AG08396 (cell line): ENCODE measurements around the gene MFSD11.
"Not testable (repeated sequence)": the region's sequence is repeated elsewhere in the genome, so short reads cannot be mapped to it uniquely, and the experiment has no call there.

Experiments used
- DNase-seq: peaks from one replicate; pipeline ENCODE4 v3.0.0; 2012; ENCODE audit warnings: low spot score, mixed read lengths

The MFSD11 gene

GRCh38 chr17:76726776-76727718, 10.9 kb upstream of the MFSD11 start, which contains the start of gene METTL23:
Gene METTL23 (plus strand): TSS chr17:76726839. CDS start chr17:76729711, 2,872 bp downstream.
- peak; percentile 85 for DNase-seq

DNA sequence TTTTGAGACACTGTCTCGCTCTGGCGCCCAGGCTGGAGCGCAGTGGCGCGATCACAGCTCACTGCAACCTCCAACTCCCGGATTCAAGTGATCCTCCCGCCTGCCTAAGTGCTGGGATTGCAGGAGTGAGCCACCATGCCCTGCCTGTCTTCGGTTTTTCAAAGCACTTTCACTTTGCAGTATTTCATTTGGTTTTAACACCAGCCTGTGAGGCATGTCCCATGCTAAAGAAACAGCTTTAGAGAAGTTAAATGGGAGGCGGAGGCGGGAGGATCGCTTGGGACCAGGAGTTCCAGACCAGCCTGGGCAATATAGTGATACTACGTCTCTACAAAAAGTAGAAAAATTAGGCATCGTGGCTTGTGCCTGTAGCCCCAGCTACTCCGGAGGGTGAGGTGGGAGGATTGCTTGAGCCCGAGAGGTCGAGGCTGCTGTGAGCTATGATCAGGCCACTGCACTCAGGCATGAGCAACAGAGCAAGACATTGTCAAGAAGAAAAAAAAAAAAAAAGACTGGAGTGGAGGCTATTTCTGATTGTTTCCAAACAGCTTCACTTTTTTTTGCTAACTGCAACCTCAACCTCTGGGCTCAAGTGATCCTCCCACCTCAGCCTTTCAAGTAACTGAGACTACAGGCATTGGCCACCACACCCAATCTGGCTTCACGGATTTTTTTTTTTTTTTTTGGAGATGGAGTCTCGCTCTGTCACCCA, 10.0 kb upstream of the MFSD11 start:
- DNase-seq: no peak

- DNase-seq: not testable (repeated sequence)
These were observed 5.9 kb upstream of the MFSD11 start for GRCh38 chr17:76731800-76732733.

DNA sequence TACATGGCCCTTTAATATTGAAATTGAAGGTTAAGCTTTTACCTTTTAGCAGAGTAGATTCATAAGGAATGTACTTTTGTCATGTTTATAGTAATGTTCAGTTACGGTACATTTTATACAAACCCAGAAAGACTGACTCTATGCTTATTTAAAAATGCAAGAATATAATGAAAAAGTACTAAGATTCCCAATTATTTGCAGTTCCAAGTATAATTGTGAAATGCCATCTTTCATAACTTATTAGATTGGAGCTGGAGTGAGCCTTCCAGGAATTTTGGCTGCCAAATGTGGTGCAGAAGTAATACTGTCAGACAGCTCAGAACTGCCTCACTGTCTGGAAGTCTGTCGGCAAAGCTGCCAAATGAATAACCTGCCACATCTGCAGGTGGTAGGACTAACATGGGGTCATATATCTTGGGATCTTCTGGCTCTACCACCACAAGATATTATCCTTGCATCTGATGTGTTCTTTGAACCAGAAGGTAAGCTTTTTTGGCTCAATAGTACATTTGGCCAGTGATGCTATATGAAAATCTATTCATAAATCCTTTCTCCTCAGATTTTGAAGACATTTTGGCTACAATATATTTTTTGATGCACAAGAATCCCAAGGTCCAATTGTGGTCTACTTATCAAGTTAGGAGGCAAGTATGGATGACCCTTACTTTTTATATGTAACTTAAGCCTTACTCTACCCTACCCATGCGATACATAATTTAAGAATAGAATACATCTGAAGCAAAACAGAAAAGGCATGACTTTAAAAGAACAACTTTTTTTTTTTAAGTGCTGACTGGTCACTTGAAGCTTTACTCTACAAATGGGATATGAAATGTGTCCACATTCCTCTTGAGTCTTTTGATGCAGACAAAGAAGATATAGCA, 4.9 kb upstream of the MFSD11 start:
- DNase-seq: no peak

DNA sequence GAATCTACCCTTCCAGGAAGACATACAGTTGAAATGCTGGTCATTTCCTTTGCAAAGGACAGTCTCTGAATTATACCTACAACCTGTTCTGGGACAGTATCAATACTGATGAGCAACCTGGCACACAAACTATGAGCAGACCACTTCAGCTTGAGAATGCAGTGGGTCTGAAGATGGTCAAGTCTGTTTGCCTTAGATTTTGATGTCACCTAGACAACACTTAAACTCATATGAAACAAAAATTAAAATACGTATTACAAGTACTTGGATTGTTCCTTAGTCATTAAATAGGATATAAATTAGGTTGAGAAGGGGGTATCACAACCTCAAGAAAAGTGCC, 4.3 kb upstream of the MFSD11 start:
- DNase-seq: no peak

- DNase-seq: no peak
These were observed 3.7 kb upstream of the MFSD11 start for GRCh38 chr17:76734080-76734840.

- no peak for DNase-seq
These were observed 2.9 kb upstream of the MFSD11 start for GRCh38 chr17:76735006-76735405.

DNA sequence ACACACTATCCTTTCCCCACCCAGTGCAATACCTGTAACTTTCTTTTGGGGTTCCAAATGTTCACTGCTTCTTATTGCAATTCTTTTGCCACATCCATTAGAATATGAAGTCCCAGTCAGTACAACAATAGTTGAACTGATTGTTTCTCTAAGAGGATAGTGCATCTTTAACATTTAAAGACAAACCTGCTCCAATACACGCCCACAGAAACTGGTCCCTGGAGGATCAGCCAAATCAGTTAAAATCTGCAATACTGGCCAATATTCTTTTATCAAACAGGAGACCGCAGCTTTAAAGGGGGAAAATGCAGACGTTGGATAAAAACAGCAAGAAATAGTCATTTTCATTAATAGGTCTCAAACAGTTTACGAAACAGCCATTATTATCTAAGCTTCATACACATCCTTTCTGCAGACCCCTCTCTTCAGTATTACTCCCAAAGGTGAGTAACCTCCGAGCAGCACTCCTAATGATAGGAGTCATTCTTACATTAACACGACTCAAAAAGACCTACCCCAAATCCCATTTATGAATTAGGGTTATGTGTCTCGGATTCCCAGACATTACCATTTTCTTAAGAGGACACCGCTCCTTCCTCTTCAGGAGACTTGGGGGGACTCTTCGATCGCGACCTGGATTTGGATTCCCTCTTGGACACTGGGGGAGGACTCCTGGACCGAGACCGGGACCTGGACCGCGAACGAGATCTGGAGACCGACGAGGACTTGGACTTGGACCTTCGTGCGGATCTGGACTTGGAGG, 2.2 kb upstream of the MFSD11 start:
- no peak for DNase-seq

DNA sequence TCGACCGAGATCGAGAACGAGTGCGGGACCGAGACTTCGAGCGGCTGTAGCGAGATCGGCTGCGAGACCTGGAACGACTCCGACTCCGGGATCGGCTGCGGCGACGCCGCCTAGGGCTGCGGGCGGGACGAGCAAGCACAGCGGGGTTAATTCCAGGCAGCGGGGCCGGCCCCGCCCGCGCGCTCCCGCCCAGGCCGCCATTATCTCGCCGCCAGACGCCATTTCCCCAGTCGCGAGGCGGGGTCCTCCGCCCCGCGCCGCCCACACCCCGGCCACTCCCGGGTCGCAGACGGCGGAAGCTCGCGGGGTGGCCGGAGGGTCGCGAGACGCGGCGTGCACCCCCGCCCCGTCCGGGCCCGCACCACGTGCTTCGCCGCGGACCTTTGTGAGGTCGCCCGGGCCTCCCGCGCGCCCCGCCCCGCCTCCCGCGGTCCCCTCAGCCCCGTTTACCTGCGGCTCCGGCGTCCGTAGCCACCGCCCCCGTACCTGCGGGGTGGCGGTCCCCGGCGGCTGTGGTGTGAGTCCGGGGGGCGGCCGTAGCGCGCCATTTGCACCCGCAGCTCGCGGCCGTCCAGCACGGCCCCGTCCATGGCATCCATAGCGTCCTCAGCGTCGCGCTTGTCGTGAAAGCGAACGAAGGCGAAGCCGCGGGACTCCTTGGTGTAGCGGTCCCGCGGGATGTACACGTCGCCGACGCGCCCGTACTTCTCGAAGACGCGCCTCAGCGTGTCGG, 1.4 kb upstream of the MFSD11 start:
- peak; percentile 81 for DNase-seq

DNA sequence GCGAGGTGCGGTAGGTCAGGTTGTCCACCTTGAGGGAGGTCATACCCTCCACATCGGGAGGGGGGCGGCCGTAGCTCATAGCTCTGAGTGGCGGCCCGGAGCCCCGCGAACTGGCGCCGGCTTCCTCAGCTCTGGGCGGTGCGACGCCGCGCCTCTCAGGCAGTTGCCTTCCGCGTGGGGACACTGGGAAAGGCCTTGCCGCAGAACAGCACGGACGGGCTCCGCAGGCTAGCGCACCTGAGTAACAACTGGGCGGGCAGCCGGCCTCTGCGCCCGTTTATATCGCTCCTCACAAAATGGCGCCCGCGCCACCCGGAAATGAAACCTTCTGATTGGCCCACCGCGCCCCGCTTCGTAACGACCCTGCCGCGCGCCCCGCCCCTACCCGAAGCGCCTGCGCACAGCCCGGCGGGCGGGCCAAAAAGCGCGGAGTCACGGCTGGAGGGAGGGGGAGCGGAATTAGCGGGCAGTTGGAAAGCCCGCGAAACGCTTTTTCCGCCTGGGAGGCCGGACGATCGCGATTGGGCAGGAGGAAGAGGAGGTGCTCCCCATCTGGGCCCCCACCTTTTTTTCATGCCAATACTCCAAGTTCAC, 740 bp upstream of the MFSD11 start, which contains the start of gene SRSF2:
SRSF2 (minus strand) TSS at position 250 of the 594 bp plus-strand sequence; CDS start at position 79, 171 bp downstream.
- peak; percentile 99 for DNase-seq

DNA sequence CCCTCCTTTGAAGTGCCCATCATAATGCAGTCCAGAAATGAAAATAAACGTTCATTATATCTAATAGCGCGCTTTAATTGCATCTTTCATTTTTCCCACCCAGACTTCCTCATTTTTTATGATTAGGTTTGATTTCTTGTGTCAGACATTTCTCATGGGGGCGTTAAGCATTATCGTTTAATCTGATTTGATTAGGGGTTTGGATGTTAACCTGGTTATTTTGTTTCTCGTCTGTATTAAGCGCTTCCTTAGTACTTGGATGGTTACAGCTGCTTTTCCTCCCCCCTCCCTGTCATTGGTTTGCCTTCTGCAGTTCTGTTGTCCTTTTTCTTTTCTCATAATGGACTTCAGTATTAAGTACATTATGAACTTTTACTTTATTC, 540 bp downstream of the MFSD11 start:
- DNase-seq: no peak

- DNase-seq: not testable (repeated sequence)
These were observed 1.7 kb downstream of the MFSD11 start for GRCh38 chr17:76739568-76740115.

GRCh38 chr17:76740329-76741118, 2.6 kb downstream of the MFSD11 start:
- peak; percentile 57 for DNase-seq

GRCh38 chr17:76742958-76743357, 5.0 kb downstream of the MFSD11 start:
- no peak for DNase-seq

DNA sequence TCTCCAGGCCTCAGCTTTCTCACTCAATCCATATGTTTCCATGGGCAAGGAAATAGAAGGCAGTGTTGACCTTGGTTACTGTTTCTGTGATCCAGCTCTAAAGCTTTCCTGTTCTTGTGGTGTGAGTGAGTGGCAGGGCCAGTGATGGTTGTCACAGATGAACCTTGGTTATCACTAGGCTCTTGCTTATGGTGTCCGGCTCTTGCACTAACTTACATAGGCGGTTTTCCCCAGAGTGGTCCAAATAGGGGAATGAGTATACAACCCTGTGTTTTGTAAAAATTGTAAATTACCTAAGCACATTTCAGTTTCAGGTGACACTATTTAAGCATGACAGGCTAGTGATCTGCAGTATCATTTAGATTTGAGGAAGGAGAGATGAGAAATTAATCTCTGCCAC, 6.8 kb downstream of the MFSD11 start:
- no peak for DNase-seq

- DNase-seq: not testable (repeated sequence)
These were observed 7.9 kb downstream of the MFSD11 start for GRCh38 chr17:76745785-76746184.

DNA sequence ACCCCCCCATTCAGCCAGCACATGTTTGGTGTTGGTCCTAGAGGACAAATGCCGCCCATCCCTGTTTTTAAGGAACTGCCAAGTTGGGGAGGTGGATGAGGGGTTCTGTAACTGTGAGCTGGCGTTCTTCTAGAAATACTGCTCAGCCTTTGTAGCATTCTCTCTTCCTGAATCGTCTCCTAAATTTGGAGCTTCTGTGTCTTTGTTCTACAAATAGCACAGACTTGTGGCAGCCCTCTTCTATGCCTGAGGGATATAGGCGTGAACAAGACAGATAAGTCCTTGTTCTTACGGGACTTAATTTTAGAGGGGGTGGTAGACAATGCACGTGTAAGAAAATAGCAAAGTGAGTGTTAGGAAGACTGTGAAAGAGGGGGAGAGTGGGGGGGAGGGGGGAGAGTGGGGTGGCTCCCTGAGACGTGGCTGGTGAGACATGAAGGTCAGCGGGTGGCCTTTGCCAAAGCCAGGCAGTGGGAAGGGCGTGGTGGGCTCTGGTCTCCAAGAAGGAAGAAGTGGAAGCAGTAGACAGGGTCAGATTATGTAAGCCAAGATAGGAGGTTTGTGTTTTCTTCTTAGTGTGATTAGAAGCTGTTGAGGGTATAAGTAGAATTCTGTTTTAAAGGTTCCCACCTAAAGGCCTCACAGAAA, 9.9 kb downstream of the MFSD11 start:
- DNase-seq: no peak
